GM04504 (cell line): ENCODE measurements around the gene EEA1.
"Not testable (repeated sequence)": the region's sequence is repeated elsewhere in the genome, so short reads cannot be mapped to it uniquely, and the experiment has no call there.

Experiments
- DNase-seq: peaks from one replicate; pipeline ENCODE4 v3.0.0-alpha.2; 2012; ENCODE audit warnings: low read depth

EEA1 gene

DNA sequence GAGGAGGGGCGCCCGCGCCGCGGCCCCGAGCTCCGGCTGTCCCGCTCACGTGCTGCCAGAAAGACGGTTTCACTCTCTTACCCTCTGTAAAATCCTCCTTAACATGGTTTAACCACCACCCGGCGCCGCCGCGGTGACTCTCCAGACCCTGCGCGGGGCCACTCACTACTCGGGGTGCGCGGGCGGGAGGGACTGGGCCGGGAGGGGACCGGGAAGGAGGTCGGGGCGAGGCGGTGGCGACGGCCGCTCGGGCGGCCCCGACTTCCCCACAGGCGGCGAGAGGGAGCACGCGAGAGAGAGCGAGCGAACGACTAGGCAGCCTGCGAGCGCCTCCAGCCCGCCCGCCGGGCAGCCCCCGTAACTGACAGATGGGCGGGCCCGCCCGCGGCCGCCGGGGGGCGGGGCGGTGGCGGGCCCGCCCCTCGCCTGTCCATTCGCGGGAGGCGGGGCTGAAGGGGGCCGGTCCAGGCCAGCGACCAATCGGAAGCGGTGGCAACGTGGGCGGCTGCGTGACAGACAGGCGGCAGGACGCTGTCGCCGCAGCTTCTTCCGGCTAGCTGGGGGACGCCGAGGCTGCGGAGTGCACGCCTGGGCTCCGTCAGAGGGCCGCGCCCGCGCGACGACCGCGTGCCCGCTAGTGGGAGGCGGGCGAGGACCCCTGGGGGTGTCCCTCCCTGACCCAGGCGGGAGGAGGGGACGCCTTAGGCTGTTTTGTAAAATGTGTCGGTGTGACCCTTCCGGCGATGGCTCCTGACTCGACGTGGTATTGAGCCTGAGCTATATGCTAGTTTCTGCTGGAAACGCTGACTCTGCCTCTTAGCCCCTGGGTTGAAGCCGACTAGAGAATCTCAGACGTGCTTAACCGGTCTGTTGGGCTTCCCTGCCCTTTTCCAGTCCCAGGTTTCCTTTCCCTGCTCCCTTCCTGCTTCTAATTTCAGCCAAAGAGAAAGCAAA, at the start of gene EEA1:
Gene EEA1 (minus strand): TSS at position 334 of the 954 bp plus-strand sequence. CDS start 229 bp downstream, at position 105.
- peak; percentile 94 for DNase-seq

- DNase-seq: no peak
Measured at GRCh38 chr12:92978607-92979006, 49.5 kb upstream of the EEA1 start.

- DNase-seq: no peak
Measured at GRCh38 chr12:92977326-92977725, 48.2 kb upstream of the EEA1 start.

- no peak for DNase-seq
Measured at GRCh38 chr12:92974759-92975158, 45.7 kb upstream of the EEA1 start.

GRCh38 chr12:92973614-92974013, 44.5 kb upstream of the EEA1 start:
- peak; percentile 54 for DNase-seq

GRCh38 chr12:92971859-92972524, 42.9 kb upstream of the EEA1 start:
- peak; percentile 57 for DNase-seq

GRCh38 chr12:92968176-92968813, 39.2 kb upstream of the EEA1 start:
- no peak for DNase-seq

GRCh38 chr12:92964378-92964777, 35.3 kb upstream of the EEA1 start:
- not testable (repeated sequence) for DNase-seq

GRCh38 chr12:92961949-92962348, 32.9 kb upstream of the EEA1 start:
- DNase-seq: no peak

DNA sequence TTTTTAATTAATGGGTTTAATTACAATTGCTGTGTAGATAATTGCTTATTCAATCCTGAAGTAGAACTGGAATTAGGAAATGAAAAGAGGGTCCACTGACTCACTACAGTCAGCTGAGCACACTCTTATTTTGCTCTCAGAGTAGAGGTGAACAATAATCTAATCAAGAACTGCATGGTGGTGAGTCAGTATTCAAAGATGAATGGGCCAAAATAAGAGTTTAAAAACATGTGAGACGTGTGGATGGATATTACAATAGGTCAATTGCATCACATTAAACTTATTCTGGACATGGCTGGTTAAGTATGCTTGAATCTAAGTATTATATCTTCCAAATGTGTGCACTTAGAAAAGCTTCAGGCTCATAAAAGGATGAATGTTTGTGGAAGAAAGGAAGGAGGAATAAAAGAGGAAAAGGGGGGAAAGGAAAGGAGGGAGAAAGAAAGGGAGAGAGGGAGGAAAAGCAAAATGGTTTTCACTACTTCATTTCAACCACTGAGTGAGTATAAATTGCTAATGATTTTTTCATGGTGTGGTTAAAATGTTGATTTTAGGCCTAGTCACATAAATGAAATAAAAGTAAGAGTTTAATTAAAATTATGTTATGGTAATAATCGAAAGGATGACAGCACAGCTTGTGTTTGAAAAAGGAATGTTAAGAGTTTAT, 27.0 kb upstream of the EEA1 start:
- peak; percentile 49 for DNase-seq

DNA sequence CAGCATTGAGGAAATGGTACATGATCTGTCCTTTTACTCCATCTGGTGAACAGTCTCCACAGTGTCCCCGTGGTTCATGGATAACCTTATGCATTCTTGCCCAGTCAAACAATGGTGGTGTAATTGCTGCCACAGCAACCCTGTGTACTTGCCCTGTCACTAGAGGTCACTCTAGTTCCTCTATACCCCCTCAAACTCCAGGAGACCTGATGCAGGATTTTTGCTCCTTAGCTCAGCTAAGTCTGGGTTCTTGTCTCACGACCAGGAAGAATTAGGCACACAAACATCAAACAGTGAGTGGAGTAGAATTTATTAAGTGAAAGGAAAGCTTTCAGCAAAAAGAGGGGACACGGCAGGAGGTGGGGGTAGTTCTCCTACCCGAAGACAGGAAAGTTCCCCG, 24.7 kb upstream of the EEA1 start:
- no peak for DNase-seq

DNA sequence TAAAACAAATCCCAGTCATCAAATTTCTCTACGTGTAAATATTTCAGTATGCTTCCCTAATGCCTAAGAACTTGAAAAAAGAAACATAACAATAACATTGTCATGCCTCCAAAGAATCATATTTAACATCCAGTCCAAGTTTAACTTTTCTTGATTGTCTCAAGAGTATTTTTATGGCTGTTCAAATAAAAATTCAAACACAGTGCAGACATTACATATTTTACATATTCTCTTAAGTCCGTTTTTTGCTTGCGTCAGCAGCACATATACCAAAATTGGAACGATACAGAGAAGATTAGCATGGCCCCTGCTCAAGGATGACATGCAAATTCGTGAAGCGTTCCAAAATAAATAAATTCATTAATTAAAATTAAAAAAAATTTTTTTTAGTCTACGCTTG, 23.3 kb upstream of the EEA1 start:
- no peak for DNase-seq

DNA sequence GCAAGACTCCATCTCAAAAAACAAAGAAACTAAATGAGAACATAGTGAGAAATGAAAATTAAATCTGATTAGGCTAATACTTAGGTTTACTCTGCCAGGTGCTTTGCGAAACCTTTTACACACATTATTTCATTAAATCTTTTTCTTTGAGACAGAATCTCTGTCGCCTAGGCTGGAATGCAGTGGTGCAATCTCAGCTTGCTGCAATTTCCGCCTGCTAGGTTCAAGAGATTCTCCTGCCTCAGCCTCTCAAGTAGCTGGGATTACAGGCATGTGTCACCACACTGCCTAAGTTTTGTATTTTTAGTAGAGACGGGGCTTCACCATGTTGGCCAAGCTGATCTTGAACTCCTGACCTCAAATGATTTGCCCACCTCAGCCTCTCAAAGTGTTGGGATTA, 21.9 kb upstream of the EEA1 start:
- no peak for DNase-seq

GRCh38 chr12:92950011-92950410, 20.9 kb upstream of the EEA1 start:
- DNase-seq: no peak

DNA sequence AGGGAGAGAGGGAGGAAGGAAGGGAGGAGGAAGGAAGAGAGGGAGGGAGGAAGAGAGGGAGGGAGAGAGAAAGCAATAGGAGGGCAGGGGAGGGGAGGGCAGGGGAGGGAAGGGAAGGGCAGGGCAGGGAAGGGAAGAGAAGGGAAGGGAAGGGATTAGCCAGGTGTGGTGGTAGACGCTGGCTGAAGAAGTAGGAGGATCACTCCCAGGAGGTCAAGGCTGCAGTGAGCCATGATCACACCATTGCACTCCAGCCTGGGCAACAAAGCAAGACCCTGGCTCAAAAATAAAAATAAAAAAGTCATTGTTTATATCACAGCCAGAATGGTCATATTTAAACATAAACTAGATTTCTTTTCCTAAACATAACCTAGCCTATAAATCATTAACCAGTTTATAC, 20.4 kb upstream of the EEA1 start:
- no peak for DNase-seq

DNA sequence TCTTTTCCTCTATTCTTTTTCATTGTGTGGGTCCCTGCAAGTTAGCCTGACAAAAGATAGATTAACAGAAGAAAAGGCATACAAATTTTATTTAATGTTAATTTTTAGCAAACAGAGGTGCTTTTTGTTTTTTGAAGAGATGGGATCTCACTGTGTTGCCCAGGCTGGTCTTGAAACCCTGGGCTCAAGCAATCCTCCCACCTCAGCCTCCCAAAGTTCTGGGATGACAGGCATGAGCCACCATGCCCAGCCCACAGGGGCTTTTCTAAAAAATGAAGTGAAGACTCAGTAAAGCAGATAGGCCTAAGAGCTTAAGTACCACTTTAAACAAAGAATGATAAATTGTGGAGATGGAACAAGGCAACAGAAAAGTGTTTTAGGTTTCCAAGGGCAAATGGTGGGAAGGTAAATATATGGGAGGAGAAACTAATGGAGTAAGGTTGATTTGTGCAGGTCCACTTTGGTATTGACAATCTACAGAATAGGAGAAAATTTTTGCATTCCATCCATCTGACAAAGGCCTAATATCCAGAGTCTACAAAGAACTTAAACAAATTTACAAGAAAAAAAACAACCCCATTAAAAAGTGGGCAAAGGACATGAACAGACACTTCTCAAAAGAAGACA, 18.6 kb upstream of the EEA1 start:
- DNase-seq: no peak

DNA sequence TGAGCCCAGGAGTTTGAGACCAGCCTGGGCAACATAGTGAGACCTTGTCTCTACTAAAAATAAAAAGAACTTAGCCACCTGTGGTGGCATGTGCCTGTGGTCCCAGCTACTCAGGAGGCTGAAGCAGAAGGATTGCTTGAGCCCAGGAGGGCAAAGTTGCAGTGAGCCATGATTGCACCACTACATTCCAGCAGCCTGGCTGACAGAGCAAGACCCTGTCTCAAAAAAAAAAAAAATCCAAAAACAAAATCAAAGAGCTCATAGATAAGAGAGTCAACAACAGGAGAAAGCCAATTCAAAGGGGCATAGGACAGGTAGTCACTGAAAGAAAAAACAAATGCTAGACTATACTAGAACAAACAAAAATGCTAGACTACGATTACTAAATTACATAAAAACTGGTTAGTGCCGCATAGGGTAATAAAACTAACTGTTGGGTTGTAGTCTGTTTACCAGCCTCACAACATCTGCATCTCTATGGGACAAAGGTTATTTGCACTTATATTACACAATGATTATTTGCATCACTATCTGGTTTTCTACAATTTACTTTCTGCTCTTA, 16.6 kb upstream of the EEA1 start:
- no peak for DNase-seq

GRCh38 chr12:92943482-92944250, 14.6 kb upstream of the EEA1 start:
- DNase-seq: no peak

DNA sequence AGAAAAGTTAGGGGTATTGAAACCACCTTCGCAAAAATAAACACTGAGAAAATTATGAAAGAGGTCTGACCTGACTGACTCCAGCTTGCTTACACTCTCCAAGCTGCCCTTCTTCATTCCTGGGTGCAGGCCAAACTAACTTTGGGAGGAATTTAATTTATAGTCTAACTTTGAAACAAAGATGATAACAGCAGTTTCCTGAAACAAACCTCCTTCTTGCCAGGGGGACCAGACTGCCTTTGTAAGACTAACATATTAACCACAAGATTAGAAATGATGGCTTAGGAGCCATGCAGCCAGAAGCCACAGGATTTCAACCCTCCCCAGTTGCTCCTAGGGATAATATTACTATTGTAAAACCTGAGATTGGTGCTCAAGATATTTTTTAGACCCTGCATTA, 13.8 kb upstream of the EEA1 start:
- peak; percentile 38 for DNase-seq

DNA sequence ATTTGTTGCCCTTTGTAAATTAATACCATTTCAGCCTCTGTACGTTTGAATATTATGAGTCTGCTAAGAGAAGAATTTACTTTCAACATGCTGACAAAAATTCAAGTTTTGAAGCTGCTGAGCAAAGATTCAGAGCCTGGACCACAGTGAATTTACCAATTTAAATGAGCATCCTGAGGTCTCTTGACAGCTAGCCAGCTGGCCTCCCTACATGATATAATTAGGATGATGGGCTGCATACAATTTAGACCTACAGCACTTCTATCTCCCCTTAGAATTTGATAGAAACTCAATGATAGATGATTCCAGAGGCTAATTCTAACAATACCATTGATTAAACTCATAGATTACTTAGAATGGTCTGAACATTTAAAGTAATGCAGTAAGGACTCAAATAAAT, 10.0 kb upstream of the EEA1 start:
- no peak for DNase-seq

- no peak for DNase-seq
Measured at GRCh38 chr12:92938638-92939037, 9.5 kb upstream of the EEA1 start.
